ENCODE data around the gene CELSR1. TPM values are rescaled to one million over a fixed set of nuclear protein-coding genes. Genes with fewer than 3 reads are reported as not detected.
A peak's percentile ranks its signal among the peaks of the same experiment; 100 is the strongest.

The CELSR1 gene
- total and polyA plus RNA-seq, 2 of the 13 experiments (the other 11 are each of a cell fraction or from before 2014, with no cell fraction given): 0.78 to 1.8 TPM

DNA sequence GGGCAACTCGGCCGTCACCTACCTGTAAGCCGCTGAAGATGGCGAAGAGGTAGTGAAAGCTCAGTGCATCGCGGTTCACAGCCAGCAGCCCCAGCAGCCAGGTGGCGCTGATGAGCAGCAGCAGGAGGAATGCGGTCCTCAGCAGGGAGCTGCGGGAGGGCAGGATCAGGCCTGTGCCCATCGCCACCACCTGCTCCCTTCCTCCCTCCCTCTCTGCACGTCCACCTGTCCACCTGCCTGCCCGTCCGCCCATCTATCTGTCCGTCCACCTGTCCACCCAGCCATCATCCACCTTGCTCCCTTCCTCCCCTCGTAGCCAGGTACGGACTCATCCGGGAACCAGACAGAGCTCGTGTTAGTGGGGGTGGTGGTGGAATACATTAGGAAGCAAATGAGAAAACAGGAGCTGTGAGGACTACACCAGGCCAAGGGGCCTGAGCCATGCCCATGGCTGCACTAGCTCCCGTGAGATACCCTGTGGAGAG, 169.7 kb downstream of the CELSR1 start (continued):
- TF ChIP-seq, protein P1, sequence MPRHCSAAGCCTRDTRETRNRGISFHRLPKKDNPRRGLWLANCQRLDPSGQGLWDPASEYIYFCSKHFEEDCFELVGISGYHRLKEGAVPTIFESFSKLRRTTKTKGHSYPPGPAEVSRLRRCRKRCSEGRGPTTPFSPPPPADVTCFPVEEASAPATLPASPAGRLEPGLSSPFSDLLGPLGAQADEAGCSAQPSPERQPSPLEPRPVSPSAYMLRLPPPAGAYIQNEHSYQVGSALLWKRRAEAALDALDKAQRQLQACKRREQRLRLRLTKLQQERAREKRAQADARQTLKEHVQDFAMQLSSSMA (CRISPR knock-in tag; IDR thresholded peaks at IDR 0.05): no peak
- TF ChIP-seq MATR3 (CRISPR knock-in tag; IDR thresholded peaks at IDR 0.05) (no peak), NBN (conservative IDR thresholded peaks at IDR 0.05) (no peak), POGZ (CRISPR knock-in tag; IDR thresholded peaks at IDR 0.05) (no peak), ZNF709 (CRISPR knock-in tag; IDR thresholded peaks at IDR 0.05) (no peak; the same call in 1 of the 2 replicates), ZNF572 (CRISPR knock-in tag; IDR thresholded peaks at IDR 0.05) (no peak), ZNF629 (CRISPR knock-in tag; conservative IDR thresholded peaks at IDR 0.05) (no peak), HNF4A (CRISPR knock-in tag; IDR thresholded peaks at IDR 0.05) (no peak), TEAD2 (CRISPR knock-in tag; IDR thresholded peaks at IDR 0.05) (no peak), ZNF83 (CRISPR knock-in tag; IDR thresholded peaks at IDR 0.05; ENCODE audit: borderline replicate concordance) (no peak), FOXK2 (IDR thresholded peaks at IDR 0.05) (no peak), TMF1 (CRISPR knock-in tag; IDR thresholded peaks at IDR 0.05; ENCODE audit: low read depth) (no peak), ZNF720 (CRISPR knock-in tag; IDR thresholded peaks at IDR 0.05) (no peak), ZNF747 (CRISPR knock-in tag; IDR thresholded peaks at IDR 0.05; ENCODE audit: borderline replicate concordance) (no peak), KDM5A (IDR thresholded peaks at IDR 0.05; ENCODE audit: borderline replicate concordance, low read length) (no peak), ZNF777 (CRISPR knock-in tag; IDR thresholded peaks at IDR 0.05) (0 out of 2 replicates have a peak, but pooled peaks have one; percentile 25)
- TF ChIP-seq, protein P2, sequence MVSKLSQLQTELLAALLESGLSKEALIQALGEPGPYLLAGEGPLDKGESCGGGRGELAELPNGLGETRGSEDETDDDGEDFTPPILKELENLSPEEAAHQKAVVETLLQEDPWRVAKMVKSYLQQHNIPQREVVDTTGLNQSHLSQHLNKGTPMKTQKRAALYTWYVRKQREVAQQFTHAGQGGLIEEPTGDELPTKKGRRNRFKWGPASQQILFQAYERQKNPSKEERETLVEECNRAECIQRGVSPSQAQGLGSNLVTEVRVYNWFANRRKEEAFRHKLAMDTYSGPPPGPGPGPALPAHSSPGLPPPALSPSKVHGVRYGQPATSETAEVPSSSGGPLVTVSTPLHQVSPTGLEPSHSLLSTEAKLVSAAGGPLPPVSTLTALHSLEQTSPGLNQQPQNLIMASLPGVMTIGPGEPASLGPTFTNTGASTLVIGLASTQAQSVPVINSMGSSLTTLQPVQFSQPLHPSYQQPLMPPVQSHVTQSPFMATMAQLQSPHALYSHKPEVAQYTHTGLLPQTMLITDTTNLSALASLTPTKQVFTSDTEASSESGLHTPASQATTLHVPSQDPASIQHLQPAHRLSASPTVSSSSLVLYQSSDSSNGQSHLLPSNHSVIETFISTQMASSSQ (IDR thresholded peaks at IDR 0.05; ENCODE audit: low read depth): no peak
- TF ChIP-seq, protein P2 (CRISPR knock-in tag; IDR thresholded peaks at IDR 0.05; ENCODE audit: borderline replicate concordance): peak; percentile 30; the same call in 1 of the 2 replicates
- TF ChIP-seq, protein P3, sequence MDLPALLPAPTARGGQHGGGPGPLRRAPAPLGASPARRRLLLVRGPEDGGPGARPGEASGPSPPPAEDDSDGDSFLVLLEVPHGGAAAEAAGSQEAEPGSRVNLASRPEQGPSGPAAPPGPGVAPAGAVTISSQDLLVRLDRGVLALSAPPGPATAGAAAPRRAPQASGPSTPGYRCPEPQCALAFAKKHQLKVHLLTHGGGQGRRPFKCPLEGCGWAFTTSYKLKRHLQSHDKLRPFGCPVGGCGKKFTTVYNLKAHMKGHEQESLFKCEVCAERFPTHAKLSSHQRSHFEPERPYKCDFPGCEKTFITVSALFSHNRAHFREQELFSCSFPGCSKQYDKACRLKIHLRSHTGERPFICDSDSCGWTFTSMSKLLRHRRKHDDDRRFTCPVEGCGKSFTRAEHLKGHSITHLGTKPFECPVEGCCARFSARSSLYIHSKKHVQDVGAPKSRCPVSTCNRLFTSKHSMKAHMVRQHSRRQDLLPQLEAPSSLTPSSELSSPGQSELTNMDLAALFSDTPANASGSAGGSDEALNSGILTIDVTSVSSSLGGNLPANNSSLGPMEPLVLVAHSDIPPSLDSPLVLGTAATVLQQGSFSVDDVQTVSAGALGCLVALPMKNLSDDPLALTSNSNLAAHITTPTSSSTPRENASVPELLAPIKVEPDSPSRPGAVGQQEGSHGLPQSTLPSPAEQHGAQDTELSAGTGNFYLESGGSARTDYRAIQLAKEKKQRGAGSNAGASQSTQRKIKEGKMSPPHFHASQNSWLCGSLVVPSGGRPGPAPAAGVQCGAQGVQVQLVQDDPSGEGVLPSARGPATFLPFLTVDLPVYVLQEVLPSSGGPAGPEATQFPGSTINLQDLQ (CRISPR knock-in tag; IDR thresholded peaks at IDR 0.05): no peak
- TF ChIP-seq, protein P4, sequence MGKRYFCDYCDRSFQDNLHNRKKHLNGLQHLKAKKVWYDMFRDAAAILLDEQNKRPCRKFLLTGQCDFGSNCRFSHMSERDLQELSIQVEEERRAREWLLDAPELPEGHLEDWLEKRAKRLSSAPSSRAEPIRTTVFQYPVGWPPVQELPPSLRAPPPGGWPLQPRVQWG (CRISPR knock-in tag; IDR thresholded peaks at IDR 0.05; ENCODE audit: borderline replicate concordance, low read depth): no peak
- TF ChIP-seq, protein P5, sequence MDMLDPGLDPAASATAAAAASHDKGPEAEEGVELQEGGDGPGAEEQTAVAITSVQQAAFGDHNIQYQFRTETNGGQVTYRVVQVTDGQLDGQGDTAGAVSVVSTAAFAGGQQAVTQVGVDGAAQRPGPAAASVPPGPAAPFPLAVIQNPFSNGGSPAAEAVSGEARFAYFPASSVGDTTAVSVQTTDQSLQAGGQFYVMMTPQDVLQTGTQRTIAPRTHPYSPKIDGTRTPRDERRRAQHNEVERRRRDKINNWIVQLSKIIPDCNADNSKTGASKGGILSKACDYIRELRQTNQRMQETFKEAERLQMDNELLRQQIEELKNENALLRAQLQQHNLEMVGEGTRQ (IDR thresholded peaks at IDR 0.05; ENCODE audit: low read depth, low read length): no peak
- TF ChIP-seq, protein P5 (CRISPR knock-in tag; IDR thresholded peaks at IDR 0.05; ENCODE audit: borderline replicate concordance): no peak
